GM18508 (cell line): ENCODE results near the gene TANC1.

Source experiments
- ATAC-seq: cut with Tn5 transposase; IDR thresholded peaks from one replicate; pipeline ENCODE4 v1.9.1; 2021; ENCODE audit warnings: moderate number of reproducible peaks; ENCODE audit not compliant: insufficient read depth, unreplicated experiment

TANC1 gene

GRCh38 chr2:158968396-158969161 lies at the start of gene TANC1:
TSS of gene TANC1 (plus strand) at chr2:158968640. CDS start at chr2:159065911, 97,271 bp downstream.
- ATAC-seq, result no peak

- no peak for ATAC-seq
Measured at GRCh38 chr2:158921599-158922408, 46.6 kb upstream of the TANC1 start.

- no peak for ATAC-seq
Measured at GRCh38 chr2:158922601-158923000, 45.8 kb upstream of the TANC1 start.

GRCh38 chr2:158923180-158923594 lies 45.3 kb upstream of the TANC1 start:
- no peak for ATAC-seq

DNA sequence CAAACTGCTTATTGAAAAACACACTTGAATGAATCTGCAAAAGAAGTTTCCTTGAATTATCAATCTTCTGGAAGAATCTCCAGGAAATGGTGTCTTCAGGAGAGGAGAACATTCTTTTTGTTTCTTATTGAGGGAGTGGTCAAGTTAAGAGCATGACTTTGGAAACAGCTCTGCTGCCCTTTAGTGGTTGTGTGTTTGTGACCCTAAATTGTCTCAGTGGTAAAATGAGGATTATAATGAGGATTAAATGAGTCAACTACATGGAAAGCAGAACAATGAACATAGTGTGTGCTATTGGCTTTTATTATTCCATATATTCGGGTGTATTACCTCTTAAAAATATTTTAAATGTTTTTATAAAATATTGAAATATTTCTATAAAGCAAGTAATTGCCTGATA lies 44.8 kb upstream of the TANC1 start:
- no peak for ATAC-seq

GRCh38 chr2:158926478-158926948 lies 41.9 kb upstream of the TANC1 start:
- no peak for ATAC-seq

- ATAC-seq, result no peak
Measured at GRCh38 chr2:158928515-158928914, 39.9 kb upstream of the TANC1 start.

DNA sequence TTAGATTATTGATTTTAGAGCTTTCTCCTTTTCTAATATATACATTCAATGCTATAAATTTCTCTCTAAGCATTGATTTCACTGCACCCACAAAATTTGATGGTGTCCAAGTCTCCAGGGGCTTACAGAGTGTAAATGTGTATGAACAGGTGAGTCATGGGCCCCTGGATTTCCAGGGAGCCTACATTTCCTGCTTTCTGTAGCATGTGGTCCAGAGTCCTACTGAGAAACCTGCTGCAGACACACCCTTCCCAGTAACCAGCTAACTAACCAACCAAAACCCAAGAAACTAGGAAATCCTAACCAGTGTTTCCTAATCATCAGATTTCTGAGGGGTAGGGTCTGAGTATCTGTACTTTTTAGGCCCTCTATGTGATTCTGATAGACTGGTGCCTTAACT lies 39.5 kb upstream of the TANC1 start:
- ATAC-seq, result no peak

DNA sequence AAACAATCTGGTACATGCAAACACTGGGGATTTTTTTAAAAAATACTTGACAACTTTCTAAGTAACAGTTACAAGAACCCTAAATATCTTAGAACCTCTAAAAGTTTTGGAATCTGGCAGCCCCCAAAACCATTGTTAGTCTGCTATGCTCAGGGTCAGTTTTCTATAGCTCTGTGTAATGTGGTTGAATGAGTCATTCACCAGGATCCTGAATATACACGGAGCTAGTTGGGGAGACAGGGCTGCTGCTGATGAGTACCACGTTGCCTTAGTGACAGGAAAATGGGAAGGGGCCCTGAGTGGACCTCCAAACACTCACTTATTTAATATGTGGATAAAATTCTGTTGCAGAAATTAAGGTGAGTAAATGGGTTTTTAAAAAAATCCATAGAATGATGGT lies 36.9 kb upstream of the TANC1 start:
- no peak for ATAC-seq

- ATAC-seq, result no peak
Measured at GRCh38 chr2:158932131-158932645, 36.3 kb upstream of the TANC1 start.

- no peak for ATAC-seq
Measured at GRCh38 chr2:158934170-158934569, 34.3 kb upstream of the TANC1 start.

- ATAC-seq, result no peak
Measured at GRCh38 chr2:158935617-158936016, 32.8 kb upstream of the TANC1 start.

DNA sequence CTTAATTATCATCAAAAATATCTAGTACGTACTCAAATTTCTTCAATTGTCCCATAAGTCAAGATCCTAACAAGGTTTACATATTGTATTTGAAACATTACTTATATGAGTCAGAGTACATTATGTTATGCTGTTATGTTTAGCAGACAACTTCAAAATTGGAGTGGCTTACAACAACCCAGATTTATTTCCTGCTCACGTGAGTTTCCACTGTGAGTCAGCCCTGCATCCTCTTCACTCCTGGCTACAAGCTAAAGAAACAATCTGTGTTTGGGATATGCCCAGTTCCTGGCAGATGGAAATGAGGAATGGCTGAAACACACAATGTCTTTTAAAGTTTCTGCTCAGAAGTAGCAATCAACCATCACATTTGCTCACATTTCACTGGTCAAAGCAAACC lies 31.5 kb upstream of the TANC1 start:
- ATAC-seq, result no peak

DNA sequence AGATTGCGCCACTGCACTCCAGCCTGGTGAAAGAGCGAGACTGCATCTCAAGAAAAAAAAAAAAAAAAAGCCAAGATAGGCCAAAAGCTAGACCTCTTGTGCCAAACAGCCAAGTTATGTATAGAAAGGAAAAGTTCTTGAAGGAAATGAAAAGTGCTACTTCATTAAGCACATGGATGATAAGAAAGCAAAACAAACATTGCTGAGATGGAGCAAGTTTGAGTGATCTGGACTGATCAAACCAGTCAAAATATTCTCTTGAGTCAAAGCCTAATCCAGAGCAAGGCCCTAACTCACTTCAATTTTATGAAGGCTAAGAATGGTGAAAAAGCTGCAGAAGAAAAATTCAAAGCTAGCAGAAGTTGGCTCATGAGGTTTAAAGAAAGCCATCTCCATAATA lies 28.1 kb upstream of the TANC1 start:
- no peak for ATAC-seq

GRCh38 chr2:158943973-158944372 lies 24.5 kb upstream of the TANC1 start:
- no peak for ATAC-seq

DNA sequence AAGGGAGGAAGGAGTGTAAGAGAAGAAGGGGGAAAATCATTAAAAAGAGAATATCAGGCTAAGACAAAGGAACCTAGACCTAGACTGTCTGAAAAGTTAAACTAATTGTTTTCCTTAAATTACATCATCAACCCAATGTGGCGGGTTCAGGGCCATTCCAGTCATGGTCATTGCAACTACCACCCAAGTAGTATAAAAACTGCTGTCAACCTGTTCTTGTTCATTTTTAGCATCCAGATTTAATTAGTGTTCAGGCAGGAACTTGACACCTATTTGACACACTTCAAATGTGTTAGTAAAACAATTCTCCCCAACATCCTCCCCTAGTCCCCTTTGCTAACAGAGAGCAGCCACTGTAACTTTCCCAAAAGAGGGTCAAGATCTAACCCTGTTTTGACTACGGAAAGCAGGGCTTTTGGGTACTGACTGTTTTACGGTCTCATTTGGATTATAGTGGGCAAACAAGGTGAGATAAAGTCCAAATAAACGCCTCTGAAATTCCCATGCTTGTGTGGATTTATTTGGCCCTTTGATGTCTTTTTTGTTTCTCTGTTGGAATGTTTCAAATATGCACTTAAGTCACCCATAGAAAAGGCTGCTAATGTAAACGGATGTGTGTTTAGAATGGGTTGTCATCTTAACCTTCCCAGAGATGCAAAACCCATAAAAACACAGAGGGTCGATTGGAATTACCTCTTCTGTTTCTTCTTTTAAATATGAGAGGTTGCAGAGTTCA lies 19.3 kb upstream of the TANC1 start:
- ATAC-seq, result no peak

GRCh38 chr2:158953454-158953853 lies 15.0 kb upstream of the TANC1 start:
- no peak for ATAC-seq

DNA sequence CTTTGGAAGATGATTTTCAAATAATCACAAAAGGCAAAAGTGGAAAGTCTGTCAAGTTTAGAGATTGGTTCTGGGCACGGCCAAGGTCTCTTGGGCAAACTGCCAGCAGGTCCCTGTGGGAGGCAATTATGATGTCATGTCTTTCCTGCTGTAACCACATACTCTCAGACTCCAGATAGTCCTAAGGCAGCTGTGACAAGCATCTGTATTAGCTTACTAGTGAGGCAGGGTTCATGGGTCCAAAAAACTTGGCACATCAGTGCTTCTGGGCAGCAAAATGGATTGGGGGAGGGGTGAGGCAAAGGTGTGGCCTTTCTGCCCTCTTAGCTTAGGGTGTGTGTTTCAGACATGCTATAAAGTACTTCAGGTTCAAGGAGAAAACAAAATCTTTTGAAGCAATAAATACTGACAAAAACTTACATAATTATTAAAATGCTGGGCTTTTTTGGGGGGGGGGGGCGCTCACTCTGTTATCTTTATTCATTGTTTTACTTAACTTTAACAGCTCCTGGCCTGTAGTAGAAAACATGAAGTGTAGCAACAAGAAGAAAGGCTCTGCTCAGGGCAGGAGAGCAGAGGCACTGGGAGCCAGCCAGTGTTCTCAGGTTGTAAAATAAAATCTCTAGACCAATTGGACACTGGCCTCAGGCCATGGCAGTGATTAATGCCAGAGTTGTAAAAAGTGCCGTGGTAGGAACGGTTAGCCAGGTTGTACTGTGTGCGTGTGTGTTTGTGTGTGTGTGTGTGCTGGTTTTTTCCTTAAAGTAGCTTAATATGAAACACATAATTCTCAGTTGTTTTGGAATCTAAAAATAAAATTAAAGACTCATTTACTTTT lies 14.3 kb upstream of the TANC1 start:
- ATAC-seq, result no peak

DNA sequence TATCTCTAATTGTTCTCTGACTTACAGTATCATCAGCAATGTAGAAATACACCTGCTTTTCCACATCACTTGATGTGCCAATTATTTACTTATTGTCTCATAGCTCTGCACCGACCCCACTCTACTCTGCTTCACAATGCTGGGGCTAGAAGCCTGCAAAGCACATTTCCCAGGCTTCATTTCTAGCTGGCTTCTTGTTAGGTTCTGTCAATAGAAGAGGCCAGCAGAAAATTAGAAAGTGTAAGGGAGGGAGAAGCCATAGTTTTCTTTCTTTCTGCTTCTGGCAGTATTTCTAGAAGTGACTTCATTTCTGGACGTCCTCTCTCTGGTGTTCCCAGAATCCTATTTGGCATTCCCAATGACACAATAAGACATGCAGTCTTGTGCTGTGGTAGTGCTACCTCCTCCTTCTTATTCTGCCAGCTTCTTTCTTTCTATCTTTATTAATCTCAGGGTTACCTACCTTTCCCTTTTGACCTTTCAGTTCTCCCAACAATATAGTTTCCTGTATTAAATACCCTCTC lies 12.5 kb upstream of the TANC1 start:
- ATAC-seq, result no peak

GRCh38 chr2:158958365-158958764 lies 10.1 kb upstream of the TANC1 start:
- no peak for ATAC-seq
